Testis (tissue), 3 donors: Measurements from ENCODE around the gene SDC1. TPM values are rescaled to one million over a fixed set of nuclear protein-coding genes. Genes with fewer than 3 reads are reported as not detected.

Experiments
- DNase-seq: peaks from one replicate; pipeline ENCODE4 v3.0.0-alpha.2; 2019
- H3K27ac ChIP-seq, 2 donors: fragments of 200-600 bp; sonication (generic); one replicate each; pipeline ENCODE4 v1.5.1; 2019
- H3K27me3 ChIP-seq: fragments of 200-600 bp; sonication (generic); one replicate; pipeline ENCODE4 v1.5.1; 2019
- H3K36me3 ChIP-seq: fragments of 200-600 bp; sonication (generic); one replicate; pipeline ENCODE4 v1.5.1; 2017; ENCODE audit warnings: low read depth; ENCODE audit errors: missing control alignments
- H3K4me1 ChIP-seq: fragments of 200-600 bp; sonication (generic); one replicate; pipeline ENCODE4 v1.5.1; 2019
- H3K4me3 ChIP-seq, 2 donors: fragments of 200-600 bp; sonication (generic); one replicate each; pipeline ENCODE4 v1.5.1; 2017 to 2019
- H3K9me3 ChIP-seq: fragments of 200-600 bp; sonication (generic); one replicate; pipeline ENCODE4 v1.5.1; 2017
- POLR2A ChIP-seq: fragments of 450-650 bp; IDR thresholded peaks from one replicate; pipeline ENCODE4 v1.6.1; 2017; ENCODE audit warnings: antibody characterized with exemption, mild to moderate bottlenecking, moderate library complexity
- WGBS, 2 donors: methylation state at CpG; one replicate each; pipeline ENCODE4 v1.1.5; 2018; 5-methylcytosine and 5-hydroxymethylcytosine counted together
- intact Hi-C: fragments of 100-400 bp; cut with DNase I; formaldehyde crosslinking; loops from one replicate; pipeline ENCODE4 v1.15.1; 2023; ENCODE audit warnings: low total_unique reads
- polyA plus RNA-seq: library from polyadenylated mRNA; stranded (reverse); fragments of 350-450 nt; fragmentation: Illumina TruSeq; extraction: RNeasy Lipid Tissue Mini Kit (QIAGEN cat#74804); gene quantifications from one replicate; pipeline ENCODE4 v1.2.3, GENCODE V29; 2014; ENCODE audit warnings: low read depth, low replicate concordance; ENCODE audit not compliant: insufficient read depth
- total RNA-seq, 2 donors: library from RNA; depleted of rRNA; stranded (reverse); fragments of >200 nt; gene quantifications; one replicate each; pipeline ENCODE4 v1.2.3, GENCODE V29; 2016
- TF ChIP-seq, protein P1 (sequence below), 3 experiments: fragments of 450-650 bp in 2 of 3; fragments of 200-600 bp in 1 of 3; sonication (generic) in 1 of 3; IDR thresholded peaks; one replicate each; pipeline ENCODE4 v1.5.1; 2016 to 2019; ENCODE audit warnings: antibody characterized with exemption in 3 of 3, mild to moderate bottlenecking in 2 of 3, moderate library complexity in 1 of 3

Gene SDC1
- total and polyA plus RNA-seq, 3 donors from 2014 or later = 8.7 to 11.9 (median 9.2) TPM

DNA sequence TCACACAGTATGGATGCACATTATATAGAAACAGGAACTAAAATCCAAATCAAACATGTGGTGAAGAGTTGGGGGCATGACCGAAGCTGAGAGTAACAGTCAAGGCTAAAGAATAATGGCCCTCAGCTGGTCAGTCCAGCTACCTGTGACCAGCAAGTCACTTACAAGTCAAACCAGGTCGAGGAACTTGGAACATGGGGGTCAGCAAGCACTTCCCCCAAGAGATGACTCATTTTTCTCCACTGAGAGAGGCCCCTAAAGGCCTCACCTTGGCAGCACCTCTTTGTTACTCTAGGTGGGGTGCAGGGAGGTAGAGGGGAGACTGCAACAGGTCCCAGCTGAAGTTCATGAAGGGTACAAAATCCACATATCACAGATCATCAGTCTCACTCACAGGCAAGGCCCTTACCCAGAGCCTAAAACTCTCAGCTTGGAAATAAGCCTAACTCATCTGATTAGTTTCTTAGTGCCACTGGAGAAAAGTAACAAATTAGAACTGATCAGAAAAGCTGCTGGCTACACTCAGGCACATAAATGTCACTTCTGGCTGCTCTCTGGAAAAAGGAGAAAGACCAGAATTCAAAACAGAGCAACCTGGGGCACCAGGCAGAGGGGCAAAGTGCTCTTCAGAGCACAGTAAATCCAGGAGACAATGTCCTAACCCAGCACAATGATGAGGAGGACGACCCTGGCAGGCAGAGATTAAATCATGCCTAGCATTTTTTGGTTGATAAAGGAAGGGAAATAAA lies 4.0 kb downstream of the SDC1 start:
- H3K27me3 ChIP-seq = no peaks in the 10 kb centered on the region
- TF ChIP-seq, protein P1, sequence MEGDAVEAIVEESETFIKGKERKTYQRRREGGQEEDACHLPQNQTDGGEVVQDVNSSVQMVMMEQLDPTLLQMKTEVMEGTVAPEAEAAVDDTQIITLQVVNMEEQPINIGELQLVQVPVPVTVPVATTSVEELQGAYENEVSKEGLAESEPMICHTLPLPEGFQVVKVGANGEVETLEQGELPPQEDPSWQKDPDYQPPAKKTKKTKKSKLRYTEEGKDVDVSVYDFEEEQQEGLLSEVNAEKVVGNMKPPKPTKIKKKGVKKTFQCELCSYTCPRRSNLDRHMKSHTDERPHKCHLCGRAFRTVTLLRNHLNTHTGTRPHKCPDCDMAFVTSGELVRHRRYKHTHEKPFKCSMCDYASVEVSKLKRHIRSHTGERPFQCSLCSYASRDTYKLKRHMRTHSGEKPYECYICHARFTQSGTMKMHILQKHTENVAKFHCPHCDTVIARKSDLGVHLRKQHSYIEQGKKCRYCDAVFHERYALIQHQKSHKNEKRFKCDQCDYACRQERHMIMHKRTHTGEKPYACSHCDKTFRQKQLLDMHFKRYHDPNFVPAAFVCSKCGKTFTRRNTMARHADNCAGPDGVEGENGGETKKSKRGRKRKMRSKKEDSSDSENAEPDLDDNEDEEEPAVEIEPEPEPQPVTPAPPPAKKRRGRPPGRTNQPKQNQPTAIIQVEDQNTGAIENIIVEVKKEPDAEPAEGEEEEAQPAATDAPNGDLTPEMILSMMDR (IDR thresholded peaks at IDR 0.05) = no peak
- no peak for TF ChIP-seq POLR2A
- no peaks in the 10 kb centered on the region for H3K9me3 ChIP-seq
- peaks cover 10% of the 10 kb centered on the region for H3K4me1 ChIP-seq
- DNase-seq = no peak
- H3K27ac ChIP-seq = no peak overlapping the region
- H3K4me3 ChIP-seq = no peak overlapping the region
- WGBS, 2 donors = 66 to 73% methylated on average over 3 of the region's 3 CpGs
- intact Hi-C loops = loop anchor here (10.0 kb wide), 1 partner anchor 86 kb away; no protein-coding TSS in a partner anchor
- H3K36me3 ChIP-seq = no peaks in the 10 kb centered on the region

DNA sequence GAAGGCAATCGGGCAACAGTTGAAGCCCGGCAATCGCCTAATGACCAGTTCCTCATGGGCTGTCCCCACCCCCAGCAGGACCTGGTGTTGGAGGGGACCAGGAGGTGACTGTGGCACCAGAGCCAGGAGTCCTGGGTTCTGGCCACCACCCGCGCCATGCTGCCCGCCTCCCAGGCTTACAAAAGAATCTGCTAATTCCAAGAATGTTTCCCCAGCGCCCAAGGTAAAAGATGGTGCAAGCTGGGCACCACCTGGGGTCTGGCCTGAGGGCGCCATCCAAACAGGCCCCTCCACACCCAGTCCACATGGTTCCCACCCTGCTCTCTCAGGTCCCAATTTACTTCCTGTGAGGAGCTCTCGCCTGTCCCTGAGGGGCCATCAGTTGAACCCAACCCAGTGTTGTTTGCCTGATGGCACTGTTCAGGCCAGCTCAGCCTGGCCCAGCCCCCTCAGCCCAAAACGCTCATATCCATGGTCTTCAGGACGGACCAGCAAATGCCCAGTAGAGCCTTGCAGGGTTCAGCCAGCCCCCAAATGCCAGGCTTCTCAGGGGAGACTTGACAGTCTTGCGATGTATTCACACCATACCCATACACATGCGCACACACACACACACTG lies 5.1 kb downstream of the SDC1 start:
- TF ChIP-seq, protein P1 (IDR thresholded peaks at IDR 0.05) = no peak
- no peak for TF ChIP-seq POLR2A
- intact Hi-C loops = loop anchor here (10.0 kb wide), 1 partner anchor 85 kb away; no protein-coding TSS in a partner anchor
- Histone ChIP-seq H3K27ac (no peak overlapping the region), H3K4me1 (peaks cover 6% of the 10 kb centered on the region), H3K4me3 (no peak overlapping the region), H3K36me3 (no peaks in the 10 kb centered on the region), H3K27me3 (no peaks in the 10 kb centered on the region), H3K9me3 (no peaks in the 10 kb centered on the region)
- no peak for DNase-seq
- WGBS, 2 donors = 95 to 96% methylated on average over 7 to 13 of the region's 13 CpGs

DNA sequence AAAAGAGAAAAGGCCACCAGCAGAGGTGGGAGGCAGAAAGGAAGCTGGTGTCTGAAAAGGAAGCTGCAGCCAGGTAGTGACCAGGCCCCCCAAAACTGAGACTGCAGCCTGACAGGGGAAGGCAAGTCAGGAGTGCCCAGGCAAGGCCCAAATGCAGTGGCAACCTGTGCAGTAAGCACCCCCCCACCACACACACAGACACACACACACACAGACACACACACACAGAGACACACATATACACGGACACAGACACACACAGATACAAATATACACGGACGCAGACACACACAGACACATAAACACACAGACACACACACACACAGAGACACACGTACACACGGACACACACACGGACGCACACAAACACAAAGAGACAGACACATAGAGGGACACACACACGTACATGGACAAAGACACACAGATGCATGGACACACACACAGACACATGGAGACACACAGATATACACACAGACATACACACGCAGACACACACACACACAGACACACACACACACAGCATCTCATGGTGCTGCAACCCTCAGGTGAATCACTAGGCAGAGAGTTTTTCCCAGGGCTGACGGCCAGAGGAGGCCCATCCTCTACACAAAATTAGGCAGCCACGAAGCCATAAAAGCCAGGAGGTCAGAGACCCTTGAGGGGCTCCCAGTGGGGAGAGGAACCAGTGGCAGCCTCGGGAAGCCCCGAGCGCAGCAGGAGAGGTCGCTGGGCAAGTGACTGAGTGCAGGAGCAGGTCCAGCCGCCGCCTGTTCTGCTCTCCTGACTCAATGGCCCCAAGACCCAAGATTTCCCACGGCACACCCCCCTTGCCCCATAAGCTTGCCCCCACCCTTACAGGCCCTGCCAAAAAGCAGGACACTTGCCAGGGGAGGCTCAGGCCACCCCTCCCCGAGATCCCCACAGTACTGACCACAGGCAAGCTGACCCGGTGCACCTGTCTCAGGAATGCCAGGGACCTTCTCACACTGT lies 6.3 kb downstream of the SDC1 start:
- H3K9me3 ChIP-seq = no peaks in the 10 kb centered on the region
- no peak for DNase-seq
- H3K4me1 ChIP-seq = peaks cover 7% of the 10 kb centered on the region
- no peaks in the 10 kb centered on the region for H3K27me3 ChIP-seq
- intact Hi-C loops = no loop called here
- no peaks in the 10 kb centered on the region for H3K36me3 ChIP-seq
- 93 to 94% methylated on average over 12 to 20 of the region's 20 CpGs for WGBS, 2 donors
- H3K4me3 ChIP-seq = no peak overlapping the region
- H3K27ac ChIP-seq = no peak overlapping the region
- no peak for TF ChIP-seq POLR2A
- TF ChIP-seq, protein P1 (IDR thresholded peaks at IDR 0.05) = no peak

DNA sequence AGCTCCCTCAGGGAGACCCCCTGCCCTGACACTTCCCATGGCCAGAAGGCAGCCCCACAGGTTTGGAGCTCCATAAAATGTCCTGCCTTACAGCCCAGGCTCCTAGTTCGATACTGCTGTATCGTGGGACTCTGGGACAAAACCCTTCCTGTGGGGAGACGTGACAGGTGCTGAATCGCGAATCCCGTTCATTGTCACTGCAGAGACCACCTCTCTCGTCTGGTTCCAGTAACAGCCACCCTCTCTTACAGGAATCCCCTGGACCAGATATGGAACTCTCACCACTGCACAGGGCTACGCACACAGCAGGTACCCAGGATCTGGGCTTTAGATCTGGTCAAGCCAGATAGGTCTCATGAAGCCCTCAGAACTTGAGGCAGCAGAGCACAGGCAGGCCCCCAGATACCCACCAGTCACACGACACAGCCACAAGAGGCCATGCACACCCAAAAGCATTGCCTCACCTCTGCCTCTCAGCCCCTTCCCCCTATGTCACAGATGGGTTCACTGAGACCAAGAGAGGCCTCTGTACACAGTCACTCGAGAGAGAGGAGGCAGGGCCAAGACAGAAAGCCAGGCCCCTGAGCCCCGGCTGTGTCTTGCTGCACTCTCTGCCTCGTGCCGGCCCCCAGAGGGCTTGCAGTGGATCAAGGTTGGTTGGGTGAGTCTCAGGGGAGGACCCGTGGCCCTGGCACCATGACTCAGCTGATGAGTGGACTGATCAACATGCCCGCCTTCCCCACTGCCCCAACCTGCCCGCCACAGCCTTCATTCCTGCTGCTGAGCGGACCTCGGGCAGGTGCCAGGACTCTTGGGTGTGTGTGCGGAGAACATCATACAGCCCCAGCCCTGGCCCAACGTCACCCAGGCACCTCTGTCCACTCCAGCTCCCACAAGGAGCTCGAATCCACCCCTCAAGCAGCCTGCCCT lies 7.6 kb downstream of the SDC1 start:
- WGBS, 2 donors = 96% methylated on average over 10 to 21 of the region's 21 CpGs
- Histone ChIP-seq H3K27me3 (no peaks in the 10 kb centered on the region), H3K27ac (no peak overlapping the region), H3K4me3 (no peak overlapping the region), H3K4me1 (peaks cover 19% of the 10 kb centered on the region), H3K9me3 (no peaks in the 10 kb centered on the region), H3K36me3 (no peaks in the 10 kb centered on the region)
- intact Hi-C loops = no loop called here
- no peak for TF ChIP-seq POLR2A
- TF ChIP-seq, protein P1 (IDR thresholded peaks at IDR 0.05) = no peak
- DNase-seq = no peak
